GM21723 (cell line): ENCODE measurements around the gene GPC1.
"Not testable (repeated sequence)": the region's sequence is repeated elsewhere in the genome, so short reads cannot be mapped to it uniquely, and the experiment has no call there.

Experiments used
- ATAC-seq: cut with Tn5 transposase; IDR thresholded peaks from one replicate; pipeline ENCODE4 v1.9.1; 2021; ENCODE audit warnings: mild to moderate bottlenecking, moderate library complexity; ENCODE audit not compliant: unreplicated experiment

GPC1 gene

GRCh38 chr2:240435457-240435947, at the start of gene GPC1:
Gene GPC1 (plus strand): TSS chr2:240435663. CDS start chr2:240435919, 256 bp downstream.
- peak; percentile 61 for ATAC-seq

GRCh38 chr2:240386326-240386725, 49.1 kb upstream of the GPC1 start:
- no peak for ATAC-seq

GRCh38 chr2:240386743-240387142, 48.7 kb upstream of the GPC1 start:
- not testable (repeated sequence) for ATAC-seq

- ATAC-seq = no peak
Observed at GRCh38 chr2:240387325-240387668, 48.2 kb upstream of the GPC1 start.

GRCh38 chr2:240387669-240388358, 47.6 kb upstream of the GPC1 start:
- no peak for ATAC-seq

- no peak for ATAC-seq
Observed at GRCh38 chr2:240388471-240389301, 46.8 kb upstream of the GPC1 start.

- no peak for ATAC-seq
Observed at GRCh38 chr2:240389302-240389805, 46.1 kb upstream of the GPC1 start.

- ATAC-seq = no peak
Observed at GRCh38 chr2:240390091-240391073, 45.1 kb upstream of the GPC1 start.

- ATAC-seq = no peak
Observed at GRCh38 chr2:240391111-240392051, 44.1 kb upstream of the GPC1 start.

GRCh38 chr2:240392084-240392947, 43.1 kb upstream of the GPC1 start:
- no peak for ATAC-seq

- ATAC-seq = no peak
Observed at GRCh38 chr2:240392948-240393830, 42.3 kb upstream of the GPC1 start.

GRCh38 chr2:240393831-240394410, 41.5 kb upstream of the GPC1 start:
- no peak for ATAC-seq

GRCh38 chr2:240394549-240394948, 40.9 kb upstream of the GPC1 start:
- ATAC-seq = no peak

- no peak for ATAC-seq
Observed at GRCh38 chr2:240395448-240395847, 40.0 kb upstream of the GPC1 start.

- no peak for ATAC-seq
Observed at GRCh38 chr2:240395896-240396622, 39.4 kb upstream of the GPC1 start.

- no peak for ATAC-seq
Observed at GRCh38 chr2:240396623-240397541, 38.6 kb upstream of the GPC1 start.
